Measurements from ENCODE around the gene VPS51.

Gene VPS51

GRCh38 chr11:65095974-65096806, at the start of gene VPS51:
Gene VPS51, plus strand, starts transcription at chr11:65096214. Its CDS starts 37 bp downstream, at chr11:65096251.
- DNase-seq (ENCODE audit: low read depth), result peak; percentile 83

GRCh38 chr11:65047581-65048422, 48.2 kb upstream of the VPS51 start:
- peak; percentile 9 for DNase-seq (ENCODE audit: low read depth)

- DNase-seq (ENCODE audit: low read depth), result no peak
Measured at GRCh38 chr11:65051398-65051858, 44.6 kb upstream of the VPS51 start.

- DNase-seq (ENCODE audit: low read depth), result no peak
Measured at GRCh38 chr11:65053827-65054508, 42.0 kb upstream of the VPS51 start.

- DNase-seq (ENCODE audit: low read depth), result no peak
Measured at GRCh38 chr11:65055538-65055937, 40.5 kb upstream of the VPS51 start.

GRCh38 chr11:65056999-65057398, 39.0 kb upstream of the VPS51 start:
- no peak for DNase-seq (ENCODE audit: low read depth)

- DNase-seq (ENCODE audit: low read depth), result no peak
Measured at GRCh38 chr11:65057526-65057925, 38.5 kb upstream of the VPS51 start.

- DNase-seq (ENCODE audit: low read depth), result no peak
Measured at GRCh38 chr11:65058012-65058411, 38.0 kb upstream of the VPS51 start.

- DNase-seq (ENCODE audit: low read depth), result no peak
Measured at GRCh38 chr11:65058419-65059054, 37.5 kb upstream of the VPS51 start, which contains the start of gene NAALADL1. Gene NAALADL1, minus strand, starts transcription at chr11:65058553. Its CDS starts 32 bp downstream, at chr11:65058521.

- DNase-seq (ENCODE audit: low read depth), result no peak
Measured at GRCh38 chr11:65059523-65059922, 36.5 kb upstream of the VPS51 start.

- no peak for DNase-seq (ENCODE audit: low read depth)
Measured at GRCh38 chr11:65059959-65060824, 35.8 kb upstream of the VPS51 start.

- no peak for DNase-seq (ENCODE audit: low read depth)
Measured at GRCh38 chr11:65060913-65061408, 35.1 kb upstream of the VPS51 start.

- DNase-seq (ENCODE audit: low read depth), result no peak
Measured at GRCh38 chr11:65063532-65063931, 32.5 kb upstream of the VPS51 start.

- DNase-seq (ENCODE audit: low read depth), result no peak
Measured at GRCh38 chr11:65064847-65065240, 31.2 kb upstream of the VPS51 start.

- DNase-seq (ENCODE audit: low read depth), result no peak
Measured at GRCh38 chr11:65065851-65066250, 30.2 kb upstream of the VPS51 start.

GRCh38 chr11:65066315-65066714, 29.7 kb upstream of the VPS51 start:
- no peak for DNase-seq (ENCODE audit: low read depth)

- no peak for DNase-seq (ENCODE audit: low read depth)
Measured at GRCh38 chr11:65066805-65067291, 29.2 kb upstream of the VPS51 start.

GRCh38 chr11:65067446-65067845, 28.6 kb upstream of the VPS51 start:
- DNase-seq (ENCODE audit: low read depth), result no peak

- no peak for DNase-seq (ENCODE audit: low read depth)
Measured at GRCh38 chr11:65069217-65069616, 26.8 kb upstream of the VPS51 start.

GRCh38 chr11:65071907-65072630, 23.9 kb upstream of the VPS51 start:
- no peak for DNase-seq (ENCODE audit: low read depth)

Measured in activated gamma-delta T cell treated with anti-CD3 and anti-CD28 coated beads, Interleukin-2, amount 50 U/mL, for 16 hours (primary cell).